Pancreas (tissue), 10 donors: ENCODE results near the gene SNRPA. TPM values are rescaled to one million over a fixed set of nuclear protein-coding genes. Genes with fewer than 3 reads are reported as not detected.

Experiments used
- ATAC-seq, 4 donors: fragments of 200-7000 bp; cut with Tn5 transposase; one replicate each; pipeline versions ENCODE4 v1.8.0 to v1.9.1; 2020; ENCODE audit warnings: mild to moderate bottlenecking in 4 of 4, moderate library complexity in 4 of 4
- DNase-seq, 6 donors: peaks; one replicate each; pipeline ENCODE4 v3.0.0-alpha.2; 2020
- FAIRE-seq: peaks from 2 replicates; lab custom pipeline; 2012; peaks lifted over from hg19 to GRCh38; lab: Jason Lieb, UNC
- H3K27ac ChIP-seq, 4 donors: fragments of 200-600 bp; sonication (generic); 1 replicate in 3 of 4; 2 replicates in 1 of 4; pipeline versions ENCODE4 v1.5.0 to v1.8.0; 2020
- H3K27me3 ChIP-seq, 4 donors: fragments of 200-600 bp; one replicate each; pipeline ENCODE4 v1.8.0; 2021
- H3K36me3 ChIP-seq, 3 donors: fragments of 200-600 bp; sonication (generic) in 1 of 3; one replicate each; pipeline versions ENCODE4 v1.5.0 to v1.8.0; 2020 to 2021
- H3K4me1 ChIP-seq, 3 donors: fragments of 200-600 bp; one replicate each; pipeline ENCODE4 v1.8.0; 2021
- H3K4me3 ChIP-seq, 4 donors: fragments of 200-600 bp; sonication (generic) in 2 of 4; one replicate each; pipeline versions ENCODE4 v1.5.0 to v1.8.0; 2020 to 2021
- H3K9me3 ChIP-seq, 4 donors: fragments of 200-600 bp; one replicate each; pipeline ENCODE4 v1.8.0; 2021
- CTCF ChIP-seq, 4 donors: fragments of 200-600 bp; sonication (generic) in 3 of 4; IDR thresholded peaks; one replicate each; pipeline versions ENCODE4 v1.5.0 to v1.8.0; 2021; ENCODE audit warnings: antibody characterized with exemption in 4 of 4
- WGBS, 2 donors: extraction: QIAGEN DNeasy Blood & Tissue Kit; methylation state at CpG; one replicate each; pipeline ENCODE4 v1.1.7; 2013; 5-methylcytosine and 5-hydroxymethylcytosine counted together
- intact Hi-C, 3 donors: fragments of 100-400 bp; cut with DNase I; formaldehyde crosslinking; loops; one replicate each; pipeline versions ENCODE4 v1.11.1 to v1.14.2; 2022
- polyA plus RNA-seq, 2 donors: library from polyadenylated mRNA; stranded (reverse); fragments of 200-250 nt; gene quantifications; one replicate each; pipeline ENCODE4 v1.2.3, GENCODE V29; 2013
- total RNA-seq, 6 donors: library from RNA; stranded (reverse); fragmentation: NEBNext Ultra II Directional in 4 of 6; extraction: Animal tissue kit (Norgen Biotek cat#: 25700) in 4 of 6; gene quantifications; one replicate each; pipeline versions ENCODE4 v1.2.1 to v1.2.4, GENCODE V29; 2021 to 2023
- donor health status: healthy with polysubstance abuse.
- donor health status: DM: no; HTN: no; CAD: no; lungs with moderate emphysema.
- donor health status: DM: no; HTN: no; CAD: no.
- donor health status: control.
- donor health status: control.
- donor health status: Bipolar disorder and iron deficiency.
- donor health status: DM: yes; HTN: yes; CAD: no.
- donor health status: DM: no; HTN: no; CAD: no.
- donor health status: DM: no; HTN: no; CAD: no.
- donor health status: DM: yes; HTN: yes; CAD: no.

The SNRPA gene
- total and polyA plus RNA-seq, 8 donors = 18.9 to 33.0 (median 26.3) TPM

- intact Hi-C loops = no loop called here
- TF ChIP-seq CTCF (IDR thresholded peaks at IDR 0.05) = no peak
- peaks cover 0 to 4% (median 0%) of the 10 kb centered on the region in 3 donors for H3K4me1 ChIP-seq
- no peaks in the 10 kb centered on the region for H3K27me3 ChIP-seq
- WGBS, 2 donors = 63 to 67% methylated on average over 17 of the region's 17 CpGs
- H3K9me3 ChIP-seq = no peaks in the 10 kb centered on the region
- H3K27ac ChIP-seq = no peak overlapping the region
- peak in 1 of 4 donors; percentile 51 for ATAC-seq
- DNase-seq = no peak
- FAIRE-seq = no peak
- peaks cover 0 to 8% (median 2%) of the 10 kb centered on the region in 3 donors for H3K36me3 ChIP-seq
- no peak overlapping the region for H3K4me3 ChIP-seq
These were observed 6.2 kb upstream of the SNRPA start for GRCh38 chr19:40744554-40745401.

GRCh38 chr19:40745402-40745780, 5.6 kb upstream of the SNRPA start:
- no peak for TF ChIP-seq CTCF (IDR thresholded peaks at IDR 0.05)
- Histone ChIP-seq H3K9me3 (no peaks in the 10 kb centered on the region), H3K27me3 (no peaks in the 10 kb centered on the region), H3K27ac (no peak overlapping the region), H3K4me3 (no peak overlapping the region), H3K4me1 (peaks cover 0 to 4% (median 0%) of the 10 kb centered on the region in 3 donors), H3K36me3 (peaks cover 0 to 2% (median 0%) of the 10 kb centered on the region in 3 donors)
- ATAC-seq (no peak), DNase-seq (no peak), FAIRE-seq (no peak)
- intact Hi-C loops = no loop called here
- WGBS, 2 donors = 73 to 78% methylated on average over 7 of the region's 7 CpGs

GRCh38 chr19:40747536-40747935, 3.5 kb upstream of the SNRPA start:
- no peaks in the 10 kb centered on the region for H3K9me3 ChIP-seq
- H3K36me3 ChIP-seq = no peaks in the 10 kb centered on the region
- ATAC-seq (no peak), FAIRE-seq (no peak), DNase-seq (no peak)
- H3K4me1 ChIP-seq = peaks cover 0 to 8% (median 0%) of the 10 kb centered on the region in 3 donors
- TF ChIP-seq CTCF (IDR thresholded peaks at IDR 0.05) = no peak
- H3K4me3 ChIP-seq = no peak overlapping the region
- intact Hi-C loops = no loop called here
- no peak overlapping the region for H3K27ac ChIP-seq
- 97 to 98% methylated on average over 7 of the region's 7 CpGs for WGBS, 2 donors
- no peaks in the 10 kb centered on the region for H3K27me3 ChIP-seq

GRCh38 chr19:40750058-40750873, 737 bp upstream of the SNRPA start, which contains the start of gene ACTMAP:
Gene ACTMAP (minus strand): TSS chr19:40750477. CDS start chr19:40749803, 674 bp downstream.
- TF ChIP-seq CTCF (IDR thresholded peaks at IDR 0.05) = no peak
- Histone ChIP-seq H3K4me1 (peaks cover 0 to 30% (median 7%) of the 10 kb centered on the region in 3 donors), H3K4me3 (peak within 1 kb of the TSS; percentile 37 to 80 (median 55)), H3K27ac (peak within 1 kb of the TSS; percentile 80 to 92 (median 90)), H3K27me3 (no peaks in the 10 kb centered on the region), H3K9me3 (no peaks in the 10 kb centered on the region), H3K36me3 (no peaks in the 10 kb centered on the region)
- whole genome bisulfite sequencing, 2 donors = 0 to 1% methylated on average over 43 of the region's 43 CpGs
- intact Hi-C loops = no loop called here
- peak; percentile 88 to 93 (median 90) for ATAC-seq
- DNase-seq = peak; percentile 96 to 100 (median 100)
- peak; percentile 98 for FAIRE-seq
